ENCODE data around the gene PIF1.

Gene PIF1

GRCh38 chr15:64862408-64862807, 37.0 kb upstream of the PIF1 start:
- no peak for DNase-seq (ENCODE audit: low read depth, low spot score)
- no peak overlapping the region for H3K4me3 ChIP-seq (ENCODE audit: low read depth, low read length)
- TF ChIP-seq, protein P1, sequence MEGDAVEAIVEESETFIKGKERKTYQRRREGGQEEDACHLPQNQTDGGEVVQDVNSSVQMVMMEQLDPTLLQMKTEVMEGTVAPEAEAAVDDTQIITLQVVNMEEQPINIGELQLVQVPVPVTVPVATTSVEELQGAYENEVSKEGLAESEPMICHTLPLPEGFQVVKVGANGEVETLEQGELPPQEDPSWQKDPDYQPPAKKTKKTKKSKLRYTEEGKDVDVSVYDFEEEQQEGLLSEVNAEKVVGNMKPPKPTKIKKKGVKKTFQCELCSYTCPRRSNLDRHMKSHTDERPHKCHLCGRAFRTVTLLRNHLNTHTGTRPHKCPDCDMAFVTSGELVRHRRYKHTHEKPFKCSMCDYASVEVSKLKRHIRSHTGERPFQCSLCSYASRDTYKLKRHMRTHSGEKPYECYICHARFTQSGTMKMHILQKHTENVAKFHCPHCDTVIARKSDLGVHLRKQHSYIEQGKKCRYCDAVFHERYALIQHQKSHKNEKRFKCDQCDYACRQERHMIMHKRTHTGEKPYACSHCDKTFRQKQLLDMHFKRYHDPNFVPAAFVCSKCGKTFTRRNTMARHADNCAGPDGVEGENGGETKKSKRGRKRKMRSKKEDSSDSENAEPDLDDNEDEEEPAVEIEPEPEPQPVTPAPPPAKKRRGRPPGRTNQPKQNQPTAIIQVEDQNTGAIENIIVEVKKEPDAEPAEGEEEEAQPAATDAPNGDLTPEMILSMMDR (IDR thresholded peaks at IDR 0.05; ENCODE audit: low read depth, low read length) = no peak
- in situ Hi-C loops (cut with HindIII; ENCODE audit: low sequenced_read_pairs) = no loop called here

DNA sequence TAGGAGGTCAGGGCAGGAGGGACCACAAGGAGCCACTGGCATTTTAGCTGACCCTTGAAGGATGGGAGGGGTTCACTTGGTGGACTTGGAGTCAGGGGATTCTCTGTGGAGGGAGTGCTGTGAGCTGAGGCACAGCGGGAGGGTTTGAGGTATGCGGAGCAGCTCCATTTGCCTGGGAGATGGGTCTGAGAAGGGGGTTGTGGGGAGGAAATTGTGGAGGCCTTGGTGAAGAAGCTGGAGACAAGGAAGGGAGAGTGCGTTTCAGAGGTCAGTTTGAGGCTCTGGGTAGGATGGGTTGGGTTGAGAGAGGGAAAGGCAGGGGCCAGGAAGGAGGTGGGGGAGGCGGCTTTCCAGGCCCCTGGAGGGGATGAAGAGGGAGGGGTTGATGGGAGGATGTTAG, 36.5 kb upstream of the PIF1 start:
- TF ChIP-seq, protein P1 (IDR thresholded peaks at IDR 0.05; ENCODE audit: low read depth, low read length) = no peak

DNA sequence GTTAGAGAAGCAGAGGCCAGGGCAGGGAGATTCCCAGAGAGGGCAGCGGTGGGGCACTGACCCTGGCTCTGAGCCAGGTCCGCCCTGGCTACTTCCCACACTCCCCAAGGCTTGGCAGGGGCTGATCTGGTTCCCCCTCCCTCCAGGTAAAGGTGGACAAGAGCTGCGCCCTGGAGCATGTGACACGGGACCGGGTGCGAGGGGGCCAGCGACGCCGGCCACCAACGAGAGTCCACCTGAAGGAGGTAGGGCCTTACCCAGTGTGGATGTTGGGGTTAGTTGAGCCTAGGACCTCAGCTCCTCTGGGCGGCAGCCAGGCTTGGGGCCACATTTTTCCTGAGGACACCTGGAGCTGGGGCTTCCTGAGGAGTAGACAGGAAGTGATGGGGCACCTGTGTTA, 35.9 kb upstream of the PIF1 start:
- H3K4me3 ChIP-seq (ENCODE audit: low read depth, low read length) = no peak overlapping the region
- in situ Hi-C loops (cut with HindIII; ENCODE audit: low sequenced_read_pairs) = no loop called here
- TF ChIP-seq, protein P1 (IDR thresholded peaks at IDR 0.05; ENCODE audit: low read depth, low read length) = no peak
- DNase-seq (ENCODE audit: low read depth, low spot score) = no peak

More for the DNA sequence above, 36.5 kb upstream of the PIF1 start:
- in situ Hi-C loops (cut with HindIII; ENCODE audit: low sequenced_read_pairs) = no loop called here
- H3K4me3 ChIP-seq (ENCODE audit: low read depth, low read length) = no peak overlapping the region
- DNase-seq (ENCODE audit: low read depth, low spot score) = no peak

GRCh38 chr15:64859226-64859625, 33.8 kb upstream of the PIF1 start:
- no peak for DNase-seq (ENCODE audit: low read depth, low spot score)
- no peak overlapping the region for H3K4me3 ChIP-seq (ENCODE audit: low read depth, low read length)
- in situ Hi-C loops (cut with HindIII; ENCODE audit: low sequenced_read_pairs) = no loop called here
- TF ChIP-seq, protein P1 (IDR thresholded peaks at IDR 0.05; ENCODE audit: low read depth, low read length) = no peak

GRCh38 chr15:64858021-64858575, 32.7 kb upstream of the PIF1 start:
- no peak overlapping the region for H3K4me3 ChIP-seq (ENCODE audit: low read depth, low read length)
- in situ Hi-C loops (cut with HindIII; ENCODE audit: low sequenced_read_pairs) = no loop called here
- TF ChIP-seq, protein P1 (IDR thresholded peaks at IDR 0.05; ENCODE audit: low read depth, low read length) = no peak
- DNase-seq (ENCODE audit: low read depth, low spot score) = no peak

GRCh38 chr15:64857421-64857820, 32.0 kb upstream of the PIF1 start:
- TF ChIP-seq, protein P1 (IDR thresholded peaks at IDR 0.05; ENCODE audit: low read depth, low read length) = no peak
- DNase-seq (ENCODE audit: low read depth, low spot score) = peak; percentile 59
- no peak overlapping the region for H3K4me3 ChIP-seq (ENCODE audit: low read depth, low read length)
- in situ Hi-C loops (cut with HindIII; ENCODE audit: low sequenced_read_pairs) = no loop called here
